Measurements from ENCODE around the gene ZFHX2. TPM values are rescaled to one million over a fixed set of nuclear protein-coding genes. Genes with fewer than 3 reads are reported as not detected.

Gene ZFHX2
- total and polyA plus RNA-seq, 2 of the 13 experiments (the other 11 are each of a cell fraction or from before 2014, with no cell fraction given) = 0.17 to 0.44 TPM

- TF ChIP-seq AFF4 (CRISPR knock-in tag; IDR thresholded peaks at IDR 0.05) = peak; percentile 41; the same call in 1 of the 2 replicates
- TF ChIP-seq PPARG (CRISPR knock-in tag; conservative IDR thresholded peaks at IDR 0.05) = peak; percentile 76
- peak; percentile 90 for TF ChIP-seq AHR (CRISPR knock-in tag; IDR thresholded peaks at IDR 0.05)
- TF ChIP-seq FIP1L1 (IDR thresholded peaks at IDR 0.05; ENCODE audit: borderline replicate concordance, insufficient read depth, low read depth, low read length) = peak; percentile 91
- TF ChIP-seq ZNF44 (CRISPR knock-in tag; IDR thresholded peaks at IDR 0.05) = peak; percentile 90; the same call in 1 of the 2 replicates
- TF ChIP-seq ZFP62 (CRISPR knock-in tag; IDR thresholded peaks at IDR 0.05) = no peak
- TF ChIP-seq GATA4 (IDR thresholded peaks at IDR 0.05; ENCODE audit: borderline replicate concordance, low read depth) = peak; percentile 32; the same call in 1 of the 2 replicates
- peak; percentile 99 for TF ChIP-seq SALL2 (CRISPR knock-in tag; IDR thresholded peaks at IDR 0.05)
- TF ChIP-seq CREM (IDR thresholded peaks at IDR 0.05) = no peak
- TF ChIP-seq CREM (CRISPR knock-in tag; IDR thresholded peaks at IDR 0.05) = no peak
- peak; percentile 96 for TF ChIP-seq JARID2 (CRISPR knock-in tag; IDR thresholded peaks at IDR 0.05; ENCODE audit: insufficient replicate concordance)
- peak; percentile 81; the same call in 1 of the 2 replicates for TF ChIP-seq ZNF652 (CRISPR knock-in tag; IDR thresholded peaks at IDR 0.05; ENCODE audit: borderline replicate concordance, low read depth)
- TF ChIP-seq ZNF331 (CRISPR knock-in tag; IDR thresholded peaks at IDR 0.05) = peak; percentile 99
- peak; percentile 90 for TF ChIP-seq ZNF609 (CRISPR knock-in tag; IDR thresholded peaks at IDR 0.05; ENCODE audit: borderline replicate concordance)
- peak; percentile 69; the same call in 1 of the 2 replicates for TF ChIP-seq THYN1 (CRISPR knock-in tag; IDR thresholded peaks at IDR 0.05; ENCODE audit: borderline replicate concordance, low read depth)
- TF ChIP-seq ZNF468 (CRISPR knock-in tag; IDR thresholded peaks at IDR 0.05) = no peak
- TF ChIP-seq ZNF569 (CRISPR knock-in tag; IDR thresholded peaks at IDR 0.05; ENCODE audit: borderline replicate concordance) = no peak
- peak; percentile 91 for TF ChIP-seq FOXO1 (CRISPR knock-in tag; IDR thresholded peaks at IDR 0.05)
- peak; percentile 90; the same call in 1 of the 2 replicates for TF ChIP-seq MAZ (IDR thresholded peaks at IDR 0.05; ENCODE audit: borderline replicate concordance, low read depth, low read length)
- peak; percentile 96 for TF ChIP-seq MAZ (CRISPR knock-in tag; IDR thresholded peaks at IDR 0.05; ENCODE audit: low read depth)
- peak; percentile 98 for TF ChIP-seq HOXA5 (CRISPR knock-in tag; IDR thresholded peaks at IDR 0.05)
- peak; percentile 95 for TF ChIP-seq HOXA3 (CRISPR knock-in tag; IDR thresholded peaks at IDR 0.05)
- peak; percentile 83 for TF ChIP-seq RARA (CRISPR knock-in tag; IDR thresholded peaks at IDR 0.05)
Measured at GRCh38 chr14:23588884-23589598, 37.5 kb upstream of the ZFHX2 start (continued).

Data from HepG2 (cell line).